IPS-18a (cell line): ENCODE measurements around the gene SF3A2.
"Not testable (repeated sequence)": the region's sequence is repeated elsewhere in the genome, so short reads cannot be mapped to it uniquely, and the experiment has no call there.

Experiments used
- H3K27ac ChIP-seq: one replicate; pipeline ENCODE4 v1.5.1; 2013; ENCODE audit warnings: low read length
- H3K27me3 ChIP-seq: one replicate; pipeline ENCODE4 v1.6.1; 2013; ENCODE audit warnings: mild to moderate bottlenecking, low read length; ENCODE audit not compliant: control insufficient read depth, insufficient read depth
- H3K36me3 ChIP-seq: one replicate; pipeline ENCODE4 v1.6.1; 2013; ENCODE audit warnings: low read depth, low read length; ENCODE audit not compliant: control insufficient read depth
- H3K4me1 ChIP-seq: one replicate; pipeline ENCODE4 v1.6.1; 2013; ENCODE audit warnings: low read depth, low read length; ENCODE audit not compliant: control insufficient read depth
- H3K4me3 ChIP-seq: one replicate; pipeline ENCODE4 v1.5.1; 2013; ENCODE audit warnings: low read length
- H3K9ac ChIP-seq: one replicate; pipeline ENCODE4 v1.6.1; 2013; ENCODE audit warnings: mild to moderate bottlenecking, low read length, moderate library complexity
- H3K9me3 ChIP-seq: one replicate; pipeline ENCODE4 v1.6.1; 2013; ENCODE audit warnings: low read depth, low read length; ENCODE audit not compliant: control insufficient read depth

Gene SF3A2

GRCh38 chr19:2277138-2277537 is 40.5 kb downstream of the SF3A2 start:
- H3K27ac ChIP-seq: no peak overlapping the region
- peaks cover 7% of the 10 kb centered on the region for H3K36me3 ChIP-seq
- H3K4me1 ChIP-seq: peaks cover 3% of the 10 kb centered on the region
- no peaks in the 10 kb centered on the region for H3K9me3 ChIP-seq
- no peak overlapping the region for H3K4me3 ChIP-seq
- peaks cover 7% of the 10 kb centered on the region for H3K27me3 ChIP-seq
- no peak overlapping the region for H3K9ac ChIP-seq

DNA sequence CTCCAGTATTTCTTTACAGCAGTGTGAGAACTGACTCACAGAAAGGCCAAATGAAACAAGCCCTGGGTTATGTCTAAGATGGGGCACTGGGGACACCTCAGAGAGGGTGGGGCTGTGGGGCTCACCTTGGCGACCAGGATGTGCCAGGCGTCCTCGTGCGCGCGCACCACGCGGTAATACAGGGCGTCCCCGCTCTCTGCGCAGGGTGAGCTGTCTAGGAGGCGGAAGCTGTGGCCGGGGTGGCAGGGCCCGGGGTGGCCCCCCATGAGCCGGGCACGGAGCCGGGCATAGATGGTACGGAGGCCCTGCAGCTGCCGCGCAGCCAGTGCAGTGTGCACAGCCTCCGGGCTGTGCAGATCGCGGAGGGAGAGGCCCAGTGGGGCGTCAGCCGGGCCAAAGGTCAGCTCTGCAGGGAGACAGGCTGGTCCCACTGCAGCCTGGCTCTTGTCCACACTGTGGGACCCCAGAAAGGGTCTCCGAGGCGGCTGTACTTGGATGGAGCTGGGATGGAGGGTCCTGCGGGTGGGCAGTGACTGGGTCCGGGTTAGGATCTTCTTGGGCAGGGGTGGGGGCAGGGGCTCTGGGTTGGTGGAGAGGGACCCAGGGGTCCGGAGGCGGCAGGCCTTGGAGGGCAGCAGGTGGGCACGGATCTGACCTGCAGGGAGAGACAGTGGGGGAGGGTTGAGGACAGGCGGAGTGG is 42.0 kb downstream of the SF3A2 start:
- Histone ChIP-seq H3K4me1 (no peaks in the 10 kb centered on the region), H3K4me3 (no peak overlapping the region), H3K36me3 (no peaks in the 10 kb centered on the region), H3K27ac (no peak overlapping the region), H3K9ac (no peak overlapping the region), H3K9me3 (no peaks in the 10 kb centered on the region), H3K27me3 (peaks cover 20% of the 10 kb centered on the region)

DNA sequence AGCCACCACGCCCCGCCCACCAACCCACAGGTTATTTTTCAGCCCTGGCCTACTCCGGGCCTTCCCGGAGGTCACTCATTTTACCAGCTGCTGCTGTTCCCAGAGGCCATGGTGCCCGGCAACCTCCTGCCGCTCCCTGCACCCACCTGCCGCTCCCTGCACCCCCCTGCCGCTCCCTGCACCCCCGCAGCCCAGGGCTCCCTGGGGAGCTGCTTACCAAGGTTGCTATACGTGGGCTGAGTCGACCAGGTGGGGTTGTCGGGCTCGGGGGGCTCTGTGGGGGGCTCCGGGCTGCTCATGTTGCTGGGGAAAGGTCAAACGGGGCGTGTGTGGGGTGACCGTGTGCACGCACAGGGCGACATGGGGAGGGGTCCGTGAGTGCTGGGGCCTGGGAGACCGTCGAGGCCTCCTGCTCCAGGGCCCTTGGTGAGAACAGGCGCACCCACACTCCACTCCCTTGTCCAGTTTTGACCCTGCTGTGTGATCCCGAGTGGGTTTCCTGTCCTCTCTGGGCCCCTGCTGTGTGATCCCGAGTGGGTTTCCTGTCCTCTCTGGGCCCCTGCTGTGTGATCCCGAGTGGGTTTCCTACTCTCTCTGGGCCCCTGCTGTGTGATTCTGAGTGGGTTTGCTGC is 44.1 kb downstream of the SF3A2 start:
- Histone ChIP-seq H3K9ac (no peak overlapping the region), H3K36me3 (no peaks in the 10 kb centered on the region), H3K27ac (no peak overlapping the region), H3K27me3 (peaks cover 20% of the 10 kb centered on the region), H3K4me1 (no peaks in the 10 kb centered on the region), H3K4me3 (no peak overlapping the region), H3K9me3 (no peaks in the 10 kb centered on the region)

DNA sequence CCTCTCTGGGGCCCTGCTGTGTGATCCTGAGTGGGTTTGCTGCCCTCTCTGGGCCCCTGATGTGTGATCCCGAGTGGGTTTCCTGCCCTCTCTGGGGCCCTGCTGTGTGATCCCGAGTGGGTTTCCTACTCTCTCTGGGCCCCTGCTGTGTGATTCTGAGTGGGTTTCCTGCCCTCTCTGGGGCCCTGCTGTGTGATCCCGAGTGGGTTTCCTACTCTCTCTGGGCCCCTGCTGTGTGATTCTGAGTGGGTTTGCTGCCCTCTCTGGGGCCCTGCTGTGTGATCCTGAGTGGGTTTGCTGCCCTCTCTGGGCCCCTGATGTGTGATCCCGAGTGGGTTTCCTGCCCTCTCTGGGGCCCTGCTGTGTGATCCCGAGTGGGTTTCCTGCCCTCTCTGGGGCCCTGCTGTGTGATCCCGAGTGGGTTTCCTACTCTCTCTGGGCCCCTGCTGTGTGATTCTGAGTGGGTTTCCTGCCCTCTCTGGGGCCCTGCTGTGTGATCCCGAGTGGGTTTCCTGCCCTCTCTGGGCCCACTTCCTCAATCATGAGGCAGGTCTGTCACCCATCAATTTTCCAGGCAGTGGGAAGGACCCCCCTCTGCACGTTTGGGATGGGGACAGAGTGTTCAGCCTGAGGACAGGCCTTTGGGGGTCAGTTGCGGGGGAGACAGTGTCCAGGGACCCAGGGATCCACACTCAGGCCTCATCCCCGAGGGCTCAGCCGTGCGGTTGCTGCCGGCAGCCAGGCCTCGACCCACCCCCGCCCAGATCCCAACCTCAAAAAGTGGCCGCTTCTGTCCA is 44.8 kb downstream of the SF3A2 start:
- not testable (repeated sequence) for H3K4me1 ChIP-seq, H3K9ac ChIP-seq, H3K36me3 ChIP-seq, H3K27ac ChIP-seq, H3K9me3 ChIP-seq
- peak overlapping the region; percentile 50 for H3K4me3 ChIP-seq
- H3K27me3 ChIP-seq: peaks cover 25% of the 10 kb centered on the region

GRCh38 chr19:2282062-2282861 is 45.6 kb downstream of the SF3A2 start, which contains the start of gene PEAK3:
PEAK3 (minus strand) TSS chr19:2282175; CDS start chr19:2280931, 1,244 bp downstream.
- no peak within 1 kb of the TSS for H3K9ac ChIP-seq
- H3K27ac ChIP-seq: no peak within 1 kb of the TSS
- no peaks in the 10 kb centered on the region for H3K36me3 ChIP-seq
- H3K9me3 ChIP-seq: no peaks in the 10 kb centered on the region
- peak within 1 kb of the TSS; percentile 50 for H3K4me3 ChIP-seq
- H3K27me3 ChIP-seq: peaks cover 33% of the 10 kb centered on the region
- no peaks in the 10 kb centered on the region for H3K4me1 ChIP-seq

GRCh38 chr19:2282862-2283237 is 46.2 kb downstream of the SF3A2 start:
- H3K9me3 ChIP-seq: no peaks in the 10 kb centered on the region
- H3K27ac ChIP-seq: no peak overlapping the region
- H3K36me3 ChIP-seq: no peaks in the 10 kb centered on the region
- no peaks in the 10 kb centered on the region for H3K4me1 ChIP-seq
- H3K4me3 ChIP-seq: peak overlapping the region; percentile 50
- H3K27me3 ChIP-seq: peaks cover 39% of the 10 kb centered on the region
- H3K9ac ChIP-seq: no peak overlapping the region

DNA sequence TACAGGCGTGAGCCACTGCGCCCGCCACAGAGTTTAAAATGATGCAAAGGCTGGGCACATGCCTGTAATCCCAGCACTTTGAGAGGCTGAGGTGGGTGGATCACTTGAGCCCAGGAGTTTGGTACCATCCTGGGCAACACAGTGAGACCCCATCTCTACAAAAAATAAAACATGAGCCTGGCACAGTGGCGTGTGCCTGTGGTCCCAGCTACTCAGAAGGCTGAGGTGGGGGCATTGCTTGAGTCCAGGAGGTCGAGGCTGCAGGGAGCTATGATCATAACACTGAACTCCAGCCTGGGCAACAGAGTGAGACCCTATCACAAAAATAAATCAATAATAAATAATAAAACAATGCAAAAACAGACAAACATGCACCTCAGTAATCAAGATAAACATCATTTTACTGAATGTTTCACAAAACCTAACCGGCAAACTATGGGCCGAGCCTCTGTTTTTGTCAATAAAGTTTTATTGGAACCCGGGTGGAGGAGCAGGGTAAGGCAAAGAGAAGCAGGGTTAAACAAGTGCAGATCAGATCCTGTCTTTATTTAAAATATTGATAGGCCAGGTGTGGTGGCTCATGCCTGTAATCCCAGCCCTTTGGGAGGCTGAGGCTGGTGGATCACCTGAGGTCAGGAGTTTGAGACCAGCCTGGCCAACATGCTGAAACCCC is 47.3 kb downstream of the SF3A2 start:
- no peak overlapping the region for H3K27ac ChIP-seq
- no peak overlapping the region for H3K9ac ChIP-seq
- H3K9me3 ChIP-seq: no peaks in the 10 kb centered on the region
- no peaks in the 10 kb centered on the region for H3K4me1 ChIP-seq
- H3K4me3 ChIP-seq: no peak overlapping the region
- peaks cover 50% of the 10 kb centered on the region for H3K27me3 ChIP-seq
- no peaks in the 10 kb centered on the region for H3K36me3 ChIP-seq

DNA sequence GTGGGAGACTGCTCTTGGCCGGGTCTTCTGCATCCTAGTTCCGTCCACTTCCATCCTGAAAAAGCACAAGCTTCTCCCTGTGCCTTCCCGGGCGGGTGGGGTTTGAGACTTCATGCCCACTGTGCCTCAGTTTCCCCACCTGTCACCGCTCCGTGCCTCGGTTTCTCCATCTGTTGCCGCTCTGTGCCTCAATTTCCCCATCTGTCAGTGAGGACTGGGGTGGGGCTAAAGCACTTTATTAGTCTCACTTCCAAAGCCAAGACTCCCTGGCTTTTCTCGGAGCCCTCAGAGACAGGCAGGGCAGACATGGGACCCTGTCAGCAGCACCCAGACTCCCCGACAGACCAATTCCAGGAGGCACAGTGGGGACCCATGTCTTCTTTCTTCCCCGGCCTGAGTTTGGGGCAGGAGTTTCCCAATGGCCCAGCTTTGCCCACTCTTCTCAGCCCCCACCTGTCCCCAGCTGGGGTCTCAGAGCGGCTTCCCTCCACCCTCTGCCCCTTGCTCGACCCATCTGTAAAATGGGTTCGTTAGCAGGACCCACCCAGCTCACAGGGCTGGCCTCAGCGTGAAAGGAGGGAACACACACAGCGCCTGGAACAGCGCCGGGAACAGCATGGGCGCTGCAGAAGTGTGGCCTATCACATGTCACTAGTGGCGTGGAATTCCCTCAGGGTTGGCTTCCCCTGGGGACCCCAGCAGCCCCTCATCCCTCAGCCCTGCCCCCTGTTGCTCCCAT is 49.9 kb downstream of the SF3A2 start:
- H3K9ac ChIP-seq: no peak overlapping the region
- H3K27ac ChIP-seq: no peak overlapping the region
- peaks cover 74% of the 10 kb centered on the region for H3K27me3 ChIP-seq
- H3K4me1 ChIP-seq: no peaks in the 10 kb centered on the region
- no peaks in the 10 kb centered on the region for H3K9me3 ChIP-seq
- H3K4me3 ChIP-seq: no peak overlapping the region
- H3K36me3 ChIP-seq: no peaks in the 10 kb centered on the region

GRCh38 chr19:2287585-2288337 is 51.1 kb downstream of the SF3A2 start:
- Histone ChIP-seq H3K4me3 (no peak overlapping the region), H3K27me3 (peaks cover 74% of the 10 kb centered on the region), H3K9me3 (no peaks in the 10 kb centered on the region), H3K9ac (no peak overlapping the region), H3K4me1 (no peaks in the 10 kb centered on the region), H3K36me3 (no peaks in the 10 kb centered on the region), H3K27ac (no peak overlapping the region)

GRCh38 chr19:2288338-2288817 is 51.8 kb downstream of the SF3A2 start:
- no peak overlapping the region for H3K9ac ChIP-seq
- no peak overlapping the region for H3K27ac ChIP-seq
- no peak overlapping the region for H3K4me3 ChIP-seq
- peaks cover 73% of the 10 kb centered on the region for H3K27me3 ChIP-seq
- no peaks in the 10 kb centered on the region for H3K4me1 ChIP-seq
- no peaks in the 10 kb centered on the region for H3K36me3 ChIP-seq
- no peaks in the 10 kb centered on the region for H3K9me3 ChIP-seq
